Measurements from ENCODE around the gene SCAF4.

- TF ChIP-seq CTCF (IDR thresholded peaks at IDR 0.05; ENCODE audit: control extremely low read depth in 1 of 3, insufficient read depth in 1 of 3, low read depth in 1 of 3, low read length in 3 of 3) (no peak), USF2 (IDR thresholded peaks at IDR 0.05; ENCODE audit: low read length) (no peak), JUND (IDR thresholded peaks at IDR 0.05; ENCODE audit: low read length) (no peak), ATF2 (IDR thresholded peaks at IDR 0.05; ENCODE audit: low read length) (no peak), YY1 (IDR thresholded peaks at IDR 0.05; ENCODE audit: low read depth, low read length) (no peak), TEAD4 (IDR thresholded peaks at IDR 0.05; ENCODE audit: low read depth, low read length) (no peak), RAD21 (IDR thresholded peaks at IDR 0.05 in 1 of 2, conservative IDR thresholded peaks at IDR 0.05 in 1 of 2; ENCODE audit: low read depth in 2 of 2, low read length in 2 of 2) (no peak)
Observed at GRCh38 chr21:31693222-31693621, 38.7 kb downstream of the SCAF4 start.
